CD4-positive, alpha-beta T cell treated with Interleukin-15 for 1 hour (primary cell): Measurements from ENCODE around the gene EFCAB3.
"Not testable (repeated sequence)": the region's sequence is repeated elsewhere in the genome, so short reads cannot be mapped to it uniquely, and the experiment has no call there.

Source experiments
- DNase-seq: peaks from one replicate; pipeline ENCODE4 v3.0.0-alpha.2; 2020

Gene EFCAB3

GRCh38 chr17:62380253-62380652 is at the start of gene EFCAB3:
EFCAB3 (plus strand) TSS chr17:62380553; CDS start chr17:62382980, 2,427 bp downstream.
- no peak for DNase-seq

DNA sequence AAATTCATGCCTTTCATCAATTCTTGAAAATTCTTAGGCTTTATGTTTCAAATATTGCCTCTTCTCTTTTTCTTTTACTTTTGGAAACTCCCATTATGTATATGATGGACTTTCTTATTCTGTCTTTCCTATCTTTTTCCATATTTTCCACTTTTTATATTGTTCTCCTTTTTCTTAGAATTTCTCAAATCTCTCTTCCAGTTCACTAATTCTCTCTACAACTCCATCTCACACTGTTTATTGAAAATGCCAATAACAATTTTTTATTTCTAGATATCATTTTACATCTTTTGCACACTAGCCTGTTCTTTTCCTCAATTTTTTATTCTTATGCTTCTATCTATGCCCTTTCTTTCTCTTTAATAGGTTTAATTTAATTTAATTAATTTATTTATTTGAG is 43.8 kb upstream of the EFCAB3 start:
- no peak for DNase-seq

GRCh38 chr17:62343764-62344270 is 36.5 kb upstream of the EFCAB3 start:
- no peak for DNase-seq

DNA sequence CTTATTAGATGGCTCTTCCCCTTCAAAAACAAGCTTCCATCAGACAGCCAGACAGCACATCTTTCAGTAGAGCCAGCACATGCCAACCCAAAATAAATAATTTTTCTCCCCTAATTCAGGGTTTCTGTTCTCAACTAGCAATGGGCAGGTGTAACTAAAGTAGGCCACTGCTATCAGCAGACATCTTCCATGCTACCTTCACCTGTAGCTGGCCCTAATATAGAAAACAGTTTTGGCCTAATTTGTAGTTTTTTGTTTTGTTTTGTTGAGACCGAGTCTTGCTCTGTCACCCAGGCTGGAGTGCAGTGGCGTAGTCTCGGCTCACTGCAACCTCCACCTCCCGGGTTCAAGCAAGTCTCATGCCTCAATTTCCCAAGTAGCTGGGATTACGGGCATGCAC is 29.2 kb upstream of the EFCAB3 start:
- no peak for DNase-seq

DNA sequence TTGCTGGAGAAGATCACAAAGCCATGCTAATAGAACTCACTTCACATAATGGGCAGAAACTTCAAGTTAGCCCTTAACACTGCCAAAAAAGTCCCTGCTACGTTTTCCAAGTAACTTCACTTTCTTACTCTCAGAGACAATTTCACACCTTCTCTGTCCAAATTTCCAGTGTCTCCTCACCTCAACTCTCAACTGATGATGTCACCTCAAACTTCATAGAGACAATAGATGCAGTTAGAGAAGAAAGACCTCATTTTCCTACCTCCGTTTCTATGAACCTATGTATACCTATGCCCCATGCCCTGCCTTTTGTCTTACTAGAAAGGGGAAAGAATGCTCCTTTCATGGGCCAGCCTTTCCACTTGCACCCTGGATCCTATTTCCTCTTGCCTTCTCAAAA is 14.2 kb upstream of the EFCAB3 start:
- DNase-seq = no peak

- DNase-seq = no peak
Observed at GRCh38 chr17:62381561-62381960, 1.2 kb downstream of the EFCAB3 start.

- DNase-seq = no peak
Observed at GRCh38 chr17:62388856-62389255, 8.5 kb downstream of the EFCAB3 start.

DNA sequence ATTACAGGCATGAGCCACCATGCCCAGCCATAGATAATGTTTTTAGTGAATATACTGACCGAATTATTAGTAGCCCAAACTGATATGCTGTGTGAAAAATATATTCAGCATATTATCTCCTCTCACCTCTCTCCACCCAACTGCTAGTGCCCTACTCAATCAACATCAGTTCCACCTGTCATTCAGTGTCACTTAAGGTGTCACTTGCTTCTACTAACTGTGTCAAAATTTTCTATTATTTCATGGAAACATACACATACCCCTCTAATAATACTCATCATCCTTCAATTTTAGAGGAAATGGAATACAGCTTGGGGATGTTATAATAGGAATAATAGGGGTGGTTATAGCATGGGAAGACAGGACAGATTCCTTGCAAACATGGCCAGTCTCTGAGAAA is 12.6 kb downstream of the EFCAB3 start:
- no peak for DNase-seq

- no peak for DNase-seq
Observed at GRCh38 chr17:62398891-62399290, 18.5 kb downstream of the EFCAB3 start.

DNA sequence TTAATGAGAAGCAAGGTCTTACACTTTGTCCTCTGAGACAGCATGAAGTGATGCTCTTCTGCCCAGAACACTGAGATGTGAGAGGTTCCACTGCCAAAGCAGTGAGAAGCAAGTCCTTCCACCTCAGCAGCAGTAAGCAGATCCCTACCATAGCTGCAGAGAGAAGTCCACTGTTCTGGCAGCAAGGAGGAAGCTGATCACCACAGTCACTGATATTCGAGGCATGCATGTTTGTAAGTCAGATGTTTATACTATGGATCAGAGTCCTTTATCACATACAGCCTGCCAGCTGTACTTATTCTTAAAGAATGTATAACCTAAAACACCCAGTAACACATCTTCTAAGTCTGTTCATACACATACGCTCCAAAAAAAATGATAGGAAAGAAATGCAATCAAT is 25.1 kb downstream of the EFCAB3 start:
- no peak for DNase-seq

- not testable (repeated sequence) for DNase-seq
Observed at GRCh38 chr17:62413090-62413489, 32.7 kb downstream of the EFCAB3 start.

DNA sequence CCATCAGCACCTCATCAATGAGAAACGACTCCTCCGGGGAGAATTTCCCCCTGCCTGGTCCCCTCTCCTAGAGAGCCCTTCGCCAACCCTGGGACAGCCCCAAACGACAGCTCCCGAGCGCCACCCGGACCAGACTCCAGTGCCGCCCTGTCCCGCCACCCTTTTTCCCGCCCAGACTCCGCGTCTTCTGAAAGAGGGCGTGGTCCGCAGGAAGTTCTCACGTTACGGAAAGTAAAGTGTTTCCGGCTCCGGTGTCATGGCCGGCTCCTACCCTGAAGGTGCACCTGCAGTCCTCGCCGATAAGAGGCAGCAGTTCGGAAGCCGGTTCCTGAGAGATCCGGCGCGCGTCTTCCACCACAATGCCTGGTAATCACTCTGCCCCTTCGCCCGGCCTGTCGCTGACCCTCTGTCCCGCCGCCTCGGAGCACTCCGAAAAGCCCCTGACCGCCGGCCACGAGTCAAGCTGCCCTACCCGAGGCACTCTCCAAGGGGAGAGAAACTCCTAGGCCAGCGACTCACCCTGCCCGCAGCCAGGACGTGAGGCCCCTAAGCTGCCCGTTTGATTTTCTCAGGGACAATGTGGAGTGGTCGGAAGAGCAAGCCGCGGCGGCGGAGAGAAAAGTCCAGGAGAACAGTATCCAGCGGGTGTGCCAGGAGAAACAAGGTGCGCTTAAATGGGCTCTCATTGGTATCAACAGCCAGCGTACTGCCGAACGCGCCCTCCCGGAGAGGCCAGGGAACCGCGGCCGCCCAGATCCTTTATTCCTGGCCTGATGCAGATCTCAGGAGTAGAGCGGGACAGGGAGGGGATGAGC is 43.5 kb downstream of the EFCAB3 start, which contains the start of gene METTL2A:
Gene METTL2A (plus strand): TSS at position 251 of the 815 bp plus-strand sequence. CDS start 6 bp downstream, at position 257.
- peak; percentile 85 for DNase-seq

GRCh38 chr17:62426214-62426613 is 45.9 kb downstream of the EFCAB3 start:
- not testable (repeated sequence) for DNase-seq

- not testable (repeated sequence) for DNase-seq
Observed at GRCh38 chr17:62435251-62435650, 54.9 kb downstream of the EFCAB3 start.

GRCh38 chr17:62441181-62441580 is 60.8 kb downstream of the EFCAB3 start:
- not testable (repeated sequence) for DNase-seq

GRCh38 chr17:62444063-62444462 is 63.7 kb downstream of the EFCAB3 start:
- DNase-seq = no peak

DNA sequence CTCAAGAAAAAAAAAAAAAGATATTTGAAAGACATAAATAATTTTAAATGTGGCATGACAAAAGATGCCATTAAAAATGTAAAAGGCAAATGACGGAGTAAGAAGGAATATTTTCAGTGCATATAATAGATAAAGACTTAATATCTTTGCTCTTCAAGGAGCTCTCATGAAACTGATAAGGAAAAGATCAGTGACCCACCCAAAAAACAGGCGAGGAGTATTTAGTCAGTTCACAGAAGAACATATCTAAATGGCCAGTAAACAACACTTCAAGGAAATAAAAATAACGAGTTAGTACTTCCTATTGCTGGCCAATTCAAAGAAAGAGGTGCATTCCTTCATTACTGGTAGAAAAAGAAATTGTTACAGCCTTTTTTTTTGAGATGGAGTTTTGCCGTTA is 65.4 kb downstream of the EFCAB3 start:
- DNase-seq = not testable (repeated sequence)

DNA sequence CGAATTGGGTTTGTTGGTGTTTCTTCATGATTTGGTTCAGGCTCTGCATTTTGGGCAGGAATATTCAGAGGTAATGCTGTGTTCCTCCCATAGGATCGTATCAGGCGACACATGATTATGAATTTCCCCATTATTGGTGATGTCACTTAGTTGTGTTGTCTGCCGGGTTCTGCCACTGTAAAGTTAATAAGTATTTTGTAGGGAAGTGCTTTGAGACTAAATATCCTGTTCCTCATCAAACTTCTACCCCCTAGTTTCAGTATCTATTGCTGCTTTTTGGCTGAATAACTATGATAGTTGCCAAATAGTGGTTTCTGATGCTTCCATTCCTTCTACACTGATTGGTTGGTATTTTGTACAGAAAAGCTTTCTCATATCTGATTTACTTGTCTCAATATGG is 71.8 kb downstream of the EFCAB3 start:
- DNase-seq = not testable (repeated sequence)

DNA sequence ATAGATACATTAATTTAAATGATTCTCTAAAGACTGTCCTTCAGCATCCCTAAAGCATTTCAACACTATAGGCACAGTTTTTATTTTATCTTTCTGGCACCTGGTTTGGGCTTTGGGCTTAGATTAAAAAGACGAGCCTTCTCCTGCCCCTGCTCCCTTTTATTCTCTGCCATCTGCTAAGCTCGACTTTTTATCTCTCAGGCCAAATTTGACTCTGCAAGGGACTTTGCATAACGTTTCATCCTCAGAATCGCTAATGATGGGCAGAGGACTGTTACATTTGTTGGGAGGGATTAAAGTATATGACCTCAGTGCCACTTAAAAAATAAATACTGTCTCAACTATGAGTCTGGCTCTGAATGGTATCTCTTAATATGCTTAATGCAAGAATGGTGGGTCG is 72.7 kb downstream of the EFCAB3 start:
- DNase-seq = not testable (repeated sequence)

DNA sequence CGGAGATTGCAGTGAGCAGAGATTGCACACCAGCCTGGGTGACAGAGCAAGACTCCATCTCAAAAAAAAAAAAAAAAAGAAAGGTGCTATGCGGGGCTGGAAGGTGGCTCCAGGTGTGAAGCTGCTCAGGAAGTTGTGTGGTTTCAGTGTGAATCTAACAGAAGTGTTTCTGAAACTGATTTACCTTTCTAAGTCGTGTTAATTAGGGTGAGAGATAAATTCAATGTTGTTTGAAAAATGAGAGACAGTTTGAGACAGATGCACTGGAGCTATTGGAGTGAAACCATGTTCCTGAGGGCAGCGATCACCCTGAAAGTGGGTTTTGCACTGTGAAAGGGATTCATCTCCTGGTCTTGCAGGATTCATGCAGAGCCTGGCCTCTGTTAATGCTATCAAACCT is 73.3 kb downstream of the EFCAB3 start:
- not testable (repeated sequence) for DNase-seq

DNA sequence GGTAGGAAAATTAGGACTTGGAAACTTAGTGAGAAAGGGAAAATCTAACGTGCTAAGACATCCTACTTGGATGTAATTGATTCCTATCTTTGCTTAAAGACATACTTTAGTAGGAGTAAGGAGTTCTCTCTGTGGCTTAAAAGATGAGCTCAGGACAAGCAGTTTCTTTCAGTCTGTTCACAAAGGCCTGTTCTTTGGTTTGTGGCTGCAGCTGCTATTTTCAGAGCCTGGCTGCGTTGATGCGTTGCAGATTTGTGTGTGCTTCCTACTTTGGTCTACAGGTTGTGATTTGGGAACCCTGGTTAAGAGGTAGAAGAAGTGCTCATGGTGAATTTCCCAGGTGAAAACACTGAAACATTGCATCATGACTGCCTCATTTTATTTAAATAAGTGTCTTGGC is 73.8 kb downstream of the EFCAB3 start:
- not testable (repeated sequence) for DNase-seq

GRCh38 chr17:62456016-62456415 is 75.7 kb downstream of the EFCAB3 start:
- no peak for DNase-seq

DNA sequence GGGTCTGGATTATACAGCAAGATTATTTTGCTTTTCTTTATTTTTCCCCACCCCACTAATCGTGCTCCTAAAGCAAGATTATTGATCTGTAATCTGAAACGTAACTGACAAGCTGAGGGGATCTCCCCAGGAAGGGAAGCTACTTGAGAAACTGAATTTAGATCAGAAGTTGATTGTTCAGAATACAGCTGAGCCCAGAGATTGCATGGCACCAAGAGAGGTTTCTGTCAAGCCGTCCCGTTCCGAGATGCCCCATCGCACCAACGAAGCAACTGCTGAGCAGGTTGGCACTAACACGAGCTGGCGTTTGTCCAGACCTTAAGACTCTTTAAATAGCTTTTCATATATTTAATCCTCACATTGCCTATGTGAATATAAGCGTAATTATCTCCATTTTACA is 78.1 kb downstream of the EFCAB3 start:
- not testable (repeated sequence) for DNase-seq

- not testable (repeated sequence) for DNase-seq
Observed at GRCh38 chr17:62464422-62464821, 84.1 kb downstream of the EFCAB3 start.
